ENCODE measurements around the gene TMEM232. TPM values are rescaled to one million over a fixed set of nuclear protein-coding genes. Genes with fewer than 3 reads are reported as not detected.

TMEM232 gene
- total RNA-seq, 2 experiments from 2014 or later: 1.5 to 2.9 TPM

DNA sequence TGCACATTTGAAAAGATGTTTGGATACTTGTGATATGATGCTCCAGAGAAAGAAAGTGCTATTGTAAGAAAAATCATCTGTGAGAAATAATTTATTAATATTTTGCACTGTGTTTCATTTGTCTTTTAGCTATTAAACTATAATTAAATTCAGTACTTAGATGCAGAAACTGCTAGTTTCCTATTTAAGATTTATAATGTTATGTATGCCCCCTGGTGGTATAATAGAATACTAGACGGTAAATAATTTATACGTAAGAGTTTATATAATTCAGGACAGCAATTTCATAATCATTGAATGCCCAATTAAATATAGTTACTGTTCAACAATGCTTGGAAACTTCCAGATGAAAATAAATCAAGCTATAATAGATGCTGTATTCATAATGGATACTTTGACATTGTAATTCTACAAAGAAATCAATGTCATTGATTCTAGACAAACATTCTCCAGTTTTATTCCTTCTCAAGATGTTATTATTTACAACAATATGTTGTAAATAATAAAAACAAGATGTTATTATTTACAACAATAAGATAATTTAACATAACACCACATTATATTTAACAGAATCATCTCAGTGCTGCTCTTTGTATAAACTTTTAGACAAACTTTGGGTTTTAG lies 101.0 kb downstream of the TMEM232 start:
- Histone ChIP-seq H3K79me2 (ENCODE audit: insufficient read depth, low read depth, low read length) (no peaks in the 10 kb centered on the region), H4K20me1 (ENCODE audit: insufficient read depth, low read length) (no peaks in the 10 kb centered on the region), H2AFZ (ENCODE audit: low read length) (no peak overlapping the region), H3K4me3 (ENCODE audit: low read depth, low read length, poor library complexity, severe bottlenecking) (no peak overlapping the region), H3K27ac (ENCODE audit: low read depth, low read length, poor library complexity, severe bottlenecking) (no peak overlapping the region), H3K4me1 (ENCODE audit: insufficient read depth, low read length, poor library complexity, severe bottlenecking) (no peaks in the 10 kb centered on the region), H3K4me2 (ENCODE audit: low read length) (no peak overlapping the region), H3K36me3 (ENCODE audit: insufficient read depth, low read length) (no peaks in the 10 kb centered on the region), H3K9me3 (ENCODE audit: low read length) (no peaks in the 10 kb centered on the region), H3K9me2 (ENCODE audit: insufficient read depth, low read length) (no peaks in the 10 kb centered on the region)
- POLR2A ChIA-PET: interaction anchor here (1.3 kb wide), 1 partner anchor 499 kb away, joined by 3 read pairs; no protein-coding TSS in a partner anchor
- TF ChIP-seq CTCF (conservative IDR thresholded peaks at IDR 0.05; ENCODE audit: low read length) (peak; percentile 86), EZH2phosphoT487 (IDR thresholded peaks at IDR 0.05; ENCODE audit: borderline replicate concordance, low read depth, low read length) (no peak)
- intact Hi-C loops (cut with micrococcal nuclease; ENCODE audit: unreplicated experiment): loop anchor here (10.0 kb wide), 1 partner anchor 931 kb away; no protein-coding TSS in a partner anchor
- CTCF ChIA-PET (ENCODE audit: unreplicated experiment): no interaction called here
- peak; percentile 56 for DNase-seq (ENCODE audit: low spot score)
- no TSS peak for BruUV-seq (replicated peaks)

- no peak for DNase-seq (ENCODE audit: low spot score)
- ChIA-PET POLR2A (no interaction called here), CTCF (ENCODE audit: unreplicated experiment) (no interaction called here)
- Histone ChIP-seq H3K27ac (ENCODE audit: low read depth, low read length, poor library complexity, severe bottlenecking) (no peak overlapping the region), H3K79me2 (ENCODE audit: insufficient read depth, low read depth, low read length) (no peaks in the 10 kb centered on the region), H3K9me2 (ENCODE audit: insufficient read depth, low read length) (no peaks in the 10 kb centered on the region), H3K4me2 (ENCODE audit: low read length) (no peak overlapping the region), H3K4me1 (ENCODE audit: insufficient read depth, low read length, poor library complexity, severe bottlenecking) (no peaks in the 10 kb centered on the region), H3K36me3 (ENCODE audit: insufficient read depth, low read length) (no peaks in the 10 kb centered on the region), H4K20me1 (ENCODE audit: insufficient read depth, low read length) (no peaks in the 10 kb centered on the region), H2AFZ (ENCODE audit: low read length) (no peak overlapping the region), H3K4me3 (ENCODE audit: low read depth, low read length, poor library complexity, severe bottlenecking) (no peak overlapping the region), H3K9me3 (ENCODE audit: low read length) (no peaks in the 10 kb centered on the region)
- no peak for TF ChIP-seq CTCF (conservative IDR thresholded peaks at IDR 0.05; ENCODE audit: low read length)
- no peak for TF ChIP-seq EZH2phosphoT487 (IDR thresholded peaks at IDR 0.05; ENCODE audit: borderline replicate concordance, low read depth, low read length)
- BruUV-seq (replicated peaks): no TSS peak
- intact Hi-C loops (cut with micrococcal nuclease; ENCODE audit: unreplicated experiment): loop anchor here (10.0 kb wide), 1 partner anchor 929 kb away; no protein-coding TSS in a partner anchor
Measured at GRCh38 chr5:110623874-110624273, 102.6 kb downstream of the TMEM232 start.

GRCh38 chr5:110618941-110619340 lies 107.5 kb downstream of the TMEM232 start:
- no peaks in the 10 kb centered on the region for H3K9me2 ChIP-seq (ENCODE audit: insufficient read depth, low read length)
- H3K27ac ChIP-seq (ENCODE audit: low read depth, low read length, poor library complexity, severe bottlenecking): no peak overlapping the region
- no peaks in the 10 kb centered on the region for H3K4me1 ChIP-seq (ENCODE audit: insufficient read depth, low read length, poor library complexity, severe bottlenecking)
- no peak overlapping the region for H3K4me2 ChIP-seq (ENCODE audit: low read length)
- intact Hi-C loops (cut with micrococcal nuclease; ENCODE audit: unreplicated experiment): no loop called here
- no peak overlapping the region for H3K4me3 ChIP-seq (ENCODE audit: low read depth, low read length, poor library complexity, severe bottlenecking)
- no peak for TF ChIP-seq CTCF (conservative IDR thresholded peaks at IDR 0.05; ENCODE audit: low read length)
- TF ChIP-seq EZH2phosphoT487 (IDR thresholded peaks at IDR 0.05; ENCODE audit: borderline replicate concordance, low read depth, low read length): no peak
- ChIA-PET POLR2A (no interaction called here), CTCF (ENCODE audit: unreplicated experiment) (no interaction called here)
- H4K20me1 ChIP-seq (ENCODE audit: insufficient read depth, low read length): no peaks in the 10 kb centered on the region
- DNase-seq (ENCODE audit: low spot score): no peak
- H3K9me3 ChIP-seq (ENCODE audit: low read length): peaks cover 10% of the 10 kb centered on the region; the same call in 1 of the 2 replicates
- H2AFZ ChIP-seq (ENCODE audit: low read length): no peak overlapping the region
- no TSS peak for BruUV-seq (replicated peaks)
- no peaks in the 10 kb centered on the region for H3K79me2 ChIP-seq (ENCODE audit: insufficient read depth, low read depth, low read length)
- H3K36me3 ChIP-seq (ENCODE audit: insufficient read depth, low read length): no peaks in the 10 kb centered on the region

All from OCI-LY7 (cell line).